Measurements from ENCODE around the gene SLC2A4RG.

The SLC2A4RG gene

GRCh38 chr20:63699466-63700198 is 39.9 kb upstream of the SLC2A4RG start:
- no peak for DNase-seq (ENCODE audit: low read depth)

GRCh38 chr20:63700199-63701050 is 39.2 kb upstream of the SLC2A4RG start:
- no peak for DNase-seq (ENCODE audit: low read depth)

GRCh38 chr20:63701051-63701328 is 38.6 kb upstream of the SLC2A4RG start:
- DNase-seq (ENCODE audit: low read depth): no peak

- DNase-seq (ENCODE audit: low read depth): no peak
These were observed 38.1 kb upstream of the SLC2A4RG start for GRCh38 chr20:63701329-63702035.

- no peak for DNase-seq (ENCODE audit: low read depth)
These were observed 37.4 kb upstream of the SLC2A4RG start for GRCh38 chr20:63702036-63702665.

- DNase-seq (ENCODE audit: low read depth): no peak
These were observed 36.7 kb upstream of the SLC2A4RG start for GRCh38 chr20:63702751-63703470.

GRCh38 chr20:63703471-63703975 is 36.1 kb upstream of the SLC2A4RG start:
- no peak for DNase-seq (ENCODE audit: low read depth)

- no peak for DNase-seq (ENCODE audit: low read depth)
These were observed 35.4 kb upstream of the SLC2A4RG start for GRCh38 chr20:63703976-63704748.

GRCh38 chr20:63704749-63705117 is 34.8 kb upstream of the SLC2A4RG start:
- DNase-seq (ENCODE audit: low read depth): no peak

- no peak for DNase-seq (ENCODE audit: low read depth)
These were observed 34.1 kb upstream of the SLC2A4RG start for GRCh38 chr20:63705232-63706026.

- DNase-seq (ENCODE audit: low read depth): no peak
These were observed 33.4 kb upstream of the SLC2A4RG start for GRCh38 chr20:63706027-63706695.

- DNase-seq (ENCODE audit: low read depth): no peak
These were observed 32.6 kb upstream of the SLC2A4RG start for GRCh38 chr20:63706852-63707557.

GRCh38 chr20:63707558-63708300 is 31.8 kb upstream of the SLC2A4RG start, which contains the start of the genes ARFRP1 and ZGPAT:
TSS of gene ARFRP1 (minus strand) at chr20:63707976. CDS start at chr20:63707091, 885 bp downstream.
TSS of gene ZGPAT (plus strand) at chr20:63708039. CDS start at chr20:63708581, 542 bp downstream.
- DNase-seq (ENCODE audit: low read depth): peak; percentile 47

GRCh38 chr20:63708301-63709148 is 31.1 kb upstream of the SLC2A4RG start:
- DNase-seq (ENCODE audit: low read depth): no peak

GRCh38 chr20:63709149-63709527 is 30.4 kb upstream of the SLC2A4RG start:
- no peak for DNase-seq (ENCODE audit: low read depth)

- DNase-seq (ENCODE audit: low read depth): no peak
These were observed 28.4 kb upstream of the SLC2A4RG start for GRCh38 chr20:63711085-63711645.

- DNase-seq (ENCODE audit: low read depth): no peak
These were observed 27.4 kb upstream of the SLC2A4RG start for GRCh38 chr20:63712191-63712590.
